PC-9 (cell line): ENCODE measurements around the gene SCAF8. TPM values are rescaled to one million over a fixed set of nuclear protein-coding genes. Genes with fewer than 3 reads are reported as not detected.

ENCODE experiments used
- Bru-seq: library from RNA; stranded (reverse); fragments of 400-500 nt; gene quantifications from one replicate; lab custom pipeline; 2021; lab: Mats Ljungman, UMichigan
- BruChase-seq, 2 experiments: library from RNA; stranded (reverse); fragments of 400-500 nt; gene quantifications; one replicate each; lab custom pipeline; 2021; lab: Mats Ljungman, UMichigan
- BruUV-seq: library from RNA; stranded (reverse); fragments of 400-500 nt; replicated peaks from 2 replicates; lab custom pipeline; 2021; lab: Mats Ljungman, UMichigan
- CTCF ChIA-PET: fragments of 300-600 bp; sonication (Branson Sonifier 250); formaldehyde crosslinking; loops from one replicate; lab custom pipeline; 2022; ENCODE audit warnings: antibody characterized with exemption; lab: Charles Lee
- POLR2A ChIA-PET: fragments of 300-600 bp; sonication (Branson Sonifier 250); formaldehyde crosslinking; loops from one replicate; lab custom pipeline; 2022; ENCODE audit warnings: antibody characterized with exemption; ENCODE audit not compliant: unreplicated experiment; lab: Charles Lee
- DNase-seq, 2 experiments: peaks; one replicate each; pipeline versions ENCODE4 v3.0.0 to v3.0.0-alpha.2; 2015 to 2022; ENCODE audit warnings: mixed read lengths in 1 of 2
- H2AFZ ChIP-seq: fragments of 200-600 bp; sonication (generic); 2 replicates; pipeline ENCODE4 v1.8.1; 2017; ENCODE audit warnings: antibody characterized with exemption
- H3F3A ChIP-seq: fragments of 200-600 bp; sonication (generic); 2 replicates; pipeline ENCODE4 v1.8.1; 2017; ENCODE audit warnings: antibody characterized with exemption, mild to moderate bottlenecking, low read depth; ENCODE audit not compliant: insufficient read depth
- H3K27ac ChIP-seq: fragments of 200-600 bp; sonication (generic); 2 replicates; pipeline ENCODE4 v1.6.1; 2016; ENCODE audit warnings: mixed run types
- H3K27me3 ChIP-seq: fragments of 200-600 bp; sonication (generic); 2 replicates; pipeline ENCODE4 v1.6.1; 2016; ENCODE audit warnings: low read depth, mixed run types; ENCODE audit not compliant: insufficient read depth
- H3K36me3 ChIP-seq: fragments of 200-600 bp; sonication (generic); 2 replicates; pipeline ENCODE4 v1.6.1; 2016; ENCODE audit warnings: low read depth, mixed run types
- H3K4me1 ChIP-seq: fragments of 200-600 bp; sonication (generic); replicated peaks from 2 replicates; pipeline ENCODE4 v1.6.1; 2016; ENCODE audit warnings: mixed run types; ENCODE audit not compliant: insufficient read depth
- H3K4me2 ChIP-seq: fragments of 200-600 bp; sonication (generic); 2 replicates; pipeline ENCODE4 v1.6.1; 2017; ENCODE audit warnings: mixed run types
- H3K4me3 ChIP-seq: fragments of 200-600 bp; sonication (generic); 2 replicates; pipeline ENCODE4 v1.6.1; 2016; ENCODE audit warnings: mixed run types
- H3K79me2 ChIP-seq: fragments of 200-600 bp; sonication (generic); 2 replicates; pipeline ENCODE4 v1.6.1; 2017; ENCODE audit warnings: low read depth, mixed run types
- H3K9me2 ChIP-seq: fragments of 200-600 bp; sonication (generic); 2 replicates; pipeline ENCODE4 v1.8.1; 2017; ENCODE audit warnings: mild to moderate bottlenecking; ENCODE audit not compliant: insufficient read depth
- H3K9me3 ChIP-seq: fragments of 200-600 bp; sonication (generic); 2 replicates; pipeline ENCODE4 v1.8.1; 2016; ENCODE audit warnings: low read depth; ENCODE audit not compliant: insufficient read depth
- H4K20me1 ChIP-seq: fragments of 200-600 bp; sonication (generic); 2 replicates; pipeline ENCODE4 v1.8.1; 2017; ENCODE audit not compliant: insufficient read depth
- EZH2 ChIP-seq: fragments of 200-600 bp; sonication (generic); IDR thresholded peaks from 2 replicates; pipeline ENCODE4 v1.8.0; 2017; ENCODE audit warnings: antibody characterized with exemption, low read depth
- intact Hi-C: fragments of 100-400 bp; cut with micrococcal nuclease; formaldehyde crosslinking; loops from one replicate; pipeline ENCODE4 v1.10.0; 2022; ENCODE audit not compliant: unreplicated experiment
- long read RNA-seq: library from polyadenylated mRNA; stranded (forward); transcript quantifications from one replicate; pipeline ENCODE4 v2.0.0, GENCODE V29; 2022
- total RNA-seq: library from RNA; stranded (reverse); gene quantifications from 2 replicates; pipeline ENCODE4 v1.2.3, GENCODE V29; 2021
- TF ChIP-seq, protein P1 (sequence below): fragments of 200-600 bp; sonication (generic); conservative IDR thresholded peaks from 2 replicates; pipeline ENCODE4 v1.6.1; 2017; ENCODE audit warnings: mixed run types, antibody characterized with exemption, mild to moderate bottlenecking, moderate library complexity

Gene SCAF8, protein sequence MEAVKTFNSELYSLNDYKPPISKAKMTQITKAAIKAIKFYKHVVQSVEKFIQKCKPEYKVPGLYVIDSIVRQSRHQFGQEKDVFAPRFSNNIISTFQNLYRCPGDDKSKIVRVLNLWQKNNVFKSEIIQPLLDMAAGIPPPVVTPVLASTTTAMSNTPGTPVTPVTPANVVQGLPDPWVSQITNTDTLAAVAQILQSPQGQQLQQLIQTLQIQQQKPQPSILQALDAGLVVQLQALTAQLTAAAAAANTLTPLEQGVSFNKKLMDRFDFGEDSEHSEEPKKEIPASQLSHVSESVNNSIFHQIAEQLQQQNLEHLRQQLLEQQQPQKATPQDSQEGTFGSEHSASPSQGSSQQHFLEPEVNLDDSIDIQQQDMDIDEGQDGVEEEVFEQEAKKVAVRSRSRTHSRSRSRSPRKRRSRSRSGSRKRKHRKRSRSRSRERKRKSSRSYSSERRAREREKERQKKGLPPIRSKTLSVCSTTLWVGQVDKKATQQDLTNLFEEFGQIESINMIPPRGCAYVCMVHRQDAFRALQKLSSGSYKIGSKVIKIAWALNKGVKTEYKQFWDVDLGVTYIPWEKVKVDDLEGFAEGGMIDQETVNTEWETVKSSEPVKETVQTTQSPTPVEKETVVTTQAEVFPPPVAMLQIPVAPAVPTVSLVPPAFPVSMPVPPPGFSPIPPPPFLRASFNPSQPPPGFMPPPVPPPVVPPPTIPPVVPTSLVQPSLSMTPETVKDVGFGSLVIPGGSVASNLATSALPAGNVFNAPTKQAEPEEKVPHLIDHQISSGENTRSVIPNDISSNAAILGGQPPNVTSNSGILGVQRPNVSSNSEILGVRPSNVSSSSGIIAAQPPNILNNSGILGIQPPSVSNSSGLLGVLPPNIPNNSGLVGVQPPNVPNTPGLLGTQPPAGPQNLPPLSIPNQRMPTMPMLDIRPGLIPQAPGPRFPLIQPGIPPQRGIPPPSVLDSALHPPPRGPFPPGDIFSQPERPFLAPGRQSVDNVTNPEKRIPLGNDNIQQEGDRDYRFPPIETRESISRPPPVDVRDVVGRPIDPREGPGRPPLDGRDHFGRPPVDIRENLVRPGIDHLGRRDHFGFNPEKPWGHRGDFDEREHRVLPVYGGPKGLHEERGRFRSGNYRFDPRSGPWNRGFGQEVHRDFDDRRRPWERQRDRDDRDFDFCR (N-terminal part only)
- total RNA-seq (21.6 and 22.7 TPM in 2 replicates), Bru-seq, nascent RNA (percentile 95 among the genes with signal in this experiment), BruChase-seq, experiment 1, labeled RNA remaining after a 2-hour chase (percentile 88 among the genes with signal in this experiment), BruChase-seq, experiment 2, labeled RNA remaining after a 6-hour chase (percentile 79 among the genes with signal in this experiment)
- long read RNA-seq, full-length matches to known transcripts = 8 of 12 reads
- long read RNA-seq, partial matches to known transcripts = 0 of 12 reads
- long read RNA-seq, other reads (novel, unspliced or antisense) = 4 of 12 reads

DNA sequence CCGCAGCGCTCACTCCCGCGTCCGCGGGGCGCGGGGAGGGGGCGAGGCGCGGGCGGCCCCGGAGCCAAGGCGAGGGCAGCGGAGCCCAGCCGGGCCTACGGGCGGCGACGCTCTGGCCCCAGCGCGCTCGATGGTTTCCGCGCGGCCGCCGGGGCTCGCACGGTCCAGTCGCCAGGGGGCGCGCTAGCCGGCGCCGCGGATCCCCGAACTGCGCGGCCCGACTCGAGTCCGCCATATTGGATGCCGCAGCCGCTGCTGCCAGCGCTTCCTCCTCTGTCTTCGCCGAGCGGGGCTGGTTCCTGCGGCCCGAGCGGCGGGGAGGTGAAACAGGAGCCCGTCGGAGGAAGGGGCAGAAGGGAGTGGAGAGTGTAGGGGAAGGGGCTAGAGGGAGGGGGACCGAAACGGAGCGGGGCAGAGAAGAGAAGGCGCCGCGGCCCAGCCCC, at the start of gene SCAF8:
Gene SCAF8 (plus strand): TSS at position 234 of the 443 bp plus-strand sequence. CDS start 485 bp downstream, outside the sequence.
- Histone ChIP-seq H3K4me1 (peaks cover 23% of the 10 kb centered on the region), H3K27ac (peak within 1 kb of the TSS; percentile 91), H3K27me3 (no peaks in the 10 kb centered on the region), H3F3A (peaks cover 14% of the 10 kb centered on the region), H3K4me3 (peak within 1 kb of the TSS; percentile 89), H3K36me3 (0 out of 2 replicates have a peak, but pooled peaks cover 3% of the 10 kb centered on the region), H3K9me2 (no peaks in the 10 kb centered on the region), H4K20me1 (peaks cover 41% of the 10 kb centered on the region), H3K4me2 (peak within 1 kb of the TSS; percentile 81), H2AFZ (peak within 1 kb of the TSS; percentile 90), H3K9me3 (no peaks in the 10 kb centered on the region), H3K79me2 (peaks cover 46% of the 10 kb centered on the region)
- TF ChIP-seq EZH2 = no peak
- TF ChIP-seq, protein P1, sequence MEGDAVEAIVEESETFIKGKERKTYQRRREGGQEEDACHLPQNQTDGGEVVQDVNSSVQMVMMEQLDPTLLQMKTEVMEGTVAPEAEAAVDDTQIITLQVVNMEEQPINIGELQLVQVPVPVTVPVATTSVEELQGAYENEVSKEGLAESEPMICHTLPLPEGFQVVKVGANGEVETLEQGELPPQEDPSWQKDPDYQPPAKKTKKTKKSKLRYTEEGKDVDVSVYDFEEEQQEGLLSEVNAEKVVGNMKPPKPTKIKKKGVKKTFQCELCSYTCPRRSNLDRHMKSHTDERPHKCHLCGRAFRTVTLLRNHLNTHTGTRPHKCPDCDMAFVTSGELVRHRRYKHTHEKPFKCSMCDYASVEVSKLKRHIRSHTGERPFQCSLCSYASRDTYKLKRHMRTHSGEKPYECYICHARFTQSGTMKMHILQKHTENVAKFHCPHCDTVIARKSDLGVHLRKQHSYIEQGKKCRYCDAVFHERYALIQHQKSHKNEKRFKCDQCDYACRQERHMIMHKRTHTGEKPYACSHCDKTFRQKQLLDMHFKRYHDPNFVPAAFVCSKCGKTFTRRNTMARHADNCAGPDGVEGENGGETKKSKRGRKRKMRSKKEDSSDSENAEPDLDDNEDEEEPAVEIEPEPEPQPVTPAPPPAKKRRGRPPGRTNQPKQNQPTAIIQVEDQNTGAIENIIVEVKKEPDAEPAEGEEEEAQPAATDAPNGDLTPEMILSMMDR = peak; percentile 61; the same call in 1 of the 2 replicates
- intact Hi-C loops = loop anchor here (1.0 to 5.0 kb wide), 3 partner anchors 56 to 72 kb away; no protein-coding TSS in a partner anchor
- peak; percentile 45 to 80 for DNase-seq
- BruUV-seq = no TSS peak
- ChIA-PET POLR2A (no interaction called here), CTCF (no interaction called here)

DNA sequence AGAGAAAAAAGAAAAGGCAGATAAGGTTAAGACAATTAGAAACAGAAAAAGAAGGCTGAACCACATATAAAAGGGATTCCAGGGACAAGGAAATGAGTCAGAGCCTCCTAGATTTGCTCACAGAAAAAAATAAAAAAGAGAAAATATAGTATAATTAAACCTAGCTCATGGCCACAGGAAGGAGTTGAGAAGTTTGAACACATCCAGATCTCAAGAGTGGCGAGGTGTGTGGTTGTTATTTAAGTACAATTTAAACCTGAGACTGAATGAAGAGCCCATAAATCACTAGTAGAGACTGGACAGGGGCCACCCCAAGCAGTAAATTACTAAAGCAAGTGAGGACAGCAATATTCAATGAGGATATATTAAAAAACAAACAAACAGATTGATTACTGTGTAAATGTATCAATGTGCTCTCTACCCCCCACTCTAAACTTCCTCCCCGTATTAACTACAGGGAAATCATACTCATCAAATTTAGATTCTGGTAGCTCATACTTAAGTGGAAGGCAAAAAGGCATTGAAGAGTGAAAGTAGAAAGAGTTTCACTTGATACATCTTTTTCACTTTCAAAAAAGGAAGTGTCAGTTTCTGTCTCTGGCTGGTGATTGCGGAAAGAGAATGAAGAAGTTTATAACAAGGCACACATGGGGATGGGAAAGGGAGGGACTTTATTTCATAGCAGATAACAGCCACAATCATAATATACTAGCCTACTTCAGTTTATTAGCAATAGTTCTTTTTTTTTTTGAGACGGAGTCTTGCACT, 49.3 kb upstream of the SCAF8 start:
- H4K20me1 ChIP-seq = no peaks in the 10 kb centered on the region
- H3K36me3 ChIP-seq = no peaks in the 10 kb centered on the region
- no peak for DNase-seq
- no peaks in the 10 kb centered on the region for H3K9me3 ChIP-seq
- no peaks in the 10 kb centered on the region for H3K9me2 ChIP-seq
- no peaks in the 10 kb centered on the region for H3K79me2 ChIP-seq
- no peak overlapping the region for H3K4me2 ChIP-seq
- ChIA-PET POLR2A (no interaction called here), CTCF (interaction anchor here (0.6 kb wide), 1 partner anchor 1551 kb away, joined by 4 read pairs; no protein-coding TSS in a partner anchor)
- no peak overlapping the region for H3K27ac ChIP-seq
- no peaks in the 10 kb centered on the region; the same call in 1 of the 2 replicates for H3F3A ChIP-seq
- no TSS peak for BruUV-seq
- intact Hi-C loops = no loop called here
- no peak overlapping the region for H3K4me3 ChIP-seq
- TF ChIP-seq, protein P1 = no peak
- TF ChIP-seq EZH2 = no peak
- H2AFZ ChIP-seq = no peak overlapping the region
- H3K27me3 ChIP-seq = no peaks in the 10 kb centered on the region
- no peaks in the 10 kb centered on the region for H3K4me1 ChIP-seq
